ENCODE data around the gene RNU7-1.

Gene RNU7-1

GRCh38 chr12:6957741-6958608 lies 14.4 kb downstream of the RNU7-1 start:
- peaks cover 14 to 41% of the 10 kb centered on the region in 2 donors for H3K4me1 ChIP-seq (ENCODE audit: control insufficient read depth in 1 of 2, insufficient read depth in 2 of 2, low read length in 2 of 2)
- no peaks in the 10 kb centered on the region for H3K9me3 ChIP-seq (ENCODE audit: control insufficient read depth in 1 of 2, low read length in 2 of 2)
- no peaks in the 10 kb centered on the region for H3K36me3 ChIP-seq (ENCODE audit: control insufficient read depth in 1 of 2, insufficient read depth in 2 of 2, low read length in 2 of 2)
- no peaks in the 10 kb centered on the region for H3K27me3 ChIP-seq (ENCODE audit: low read depth, low read length)
- no peak overlapping the region for H3K27ac ChIP-seq (ENCODE audit: low read length)
- H3K4me3 ChIP-seq (ENCODE audit: low read depth in 1 of 2, low read length in 2 of 2), result no peak overlapping the region

- Histone ChIP-seq H3K4me1 (ENCODE audit: control insufficient read depth in 1 of 2, insufficient read depth in 2 of 2, low read length in 2 of 2) (peaks cover 14 to 41% of the 10 kb centered on the region in 2 donors), H3K27ac (ENCODE audit: low read length) (no peak overlapping the region)
Observed at GRCh38 chr12:6958609-6959057, 15.0 kb downstream of the RNU7-1 start.

DNA sequence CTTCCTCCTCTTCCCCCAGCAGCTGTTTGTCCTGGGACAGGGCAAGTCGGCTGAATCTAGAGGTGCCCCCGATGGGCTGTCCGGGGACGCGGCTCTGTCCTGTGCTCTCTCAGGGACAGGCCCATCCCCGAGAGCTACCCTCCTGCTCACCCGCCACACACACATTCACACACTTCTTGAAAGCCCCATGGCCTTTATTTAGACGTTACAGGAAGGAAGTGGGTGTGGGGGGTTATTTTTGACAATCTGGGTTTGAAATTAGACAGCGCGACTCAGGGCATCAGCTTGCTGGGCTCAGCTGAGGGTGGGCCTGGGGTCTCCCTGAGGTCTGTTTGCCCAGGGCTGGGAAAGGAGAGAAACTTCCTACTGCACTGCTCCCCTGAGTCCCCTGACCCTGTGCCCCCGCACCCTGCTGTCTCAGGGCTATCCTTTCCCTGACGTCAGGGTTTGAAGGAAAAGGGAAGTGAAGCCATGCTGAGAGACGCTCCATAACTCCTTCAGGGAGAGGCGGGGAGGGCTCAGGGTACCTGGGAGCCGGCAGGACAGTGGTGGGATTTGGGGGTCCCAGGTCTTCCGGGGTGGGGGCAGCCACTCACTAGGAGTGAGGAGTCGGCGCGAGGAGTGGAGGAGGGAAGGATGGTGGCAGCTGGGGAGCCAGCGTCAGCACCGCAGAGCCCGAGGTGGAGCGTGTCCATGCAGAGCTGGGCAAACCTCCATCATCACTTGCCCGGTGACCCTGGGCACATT lies 15.6 kb downstream of the RNU7-1 start:
- no peaks in the 10 kb centered on the region for H3K9me3 ChIP-seq (ENCODE audit: control insufficient read depth in 1 of 2, low read length in 2 of 2)
- no peaks in the 10 kb centered on the region for H3K27me3 ChIP-seq (ENCODE audit: low read depth, low read length)
- H3K36me3 ChIP-seq (ENCODE audit: control insufficient read depth in 1 of 2, insufficient read depth in 2 of 2, low read length in 2 of 2), result no peaks in the 10 kb centered on the region
- H3K4me1 ChIP-seq (ENCODE audit: control insufficient read depth in 1 of 2, insufficient read depth in 2 of 2, low read length in 2 of 2), result peaks cover 14 to 42% of the 10 kb centered on the region in 2 donors
- H3K27ac ChIP-seq (ENCODE audit: low read length), result no peak overlapping the region
- H3K4me3 ChIP-seq (ENCODE audit: low read depth in 1 of 2, low read length in 2 of 2), result no peak overlapping the region

More at GRCh38 chr12:6958609-6959057, 15.0 kb downstream of the RNU7-1 start:
- Histone ChIP-seq H3K36me3 (ENCODE audit: control insufficient read depth in 1 of 2, insufficient read depth in 2 of 2, low read length in 2 of 2) (no peaks in the 10 kb centered on the region), H3K4me3 (ENCODE audit: low read depth in 1 of 2, low read length in 2 of 2) (no peak overlapping the region), H3K27me3 (ENCODE audit: low read depth, low read length) (no peaks in the 10 kb centered on the region), H3K9me3 (ENCODE audit: control insufficient read depth in 1 of 2, low read length in 2 of 2) (no peaks in the 10 kb centered on the region)

DNA sequence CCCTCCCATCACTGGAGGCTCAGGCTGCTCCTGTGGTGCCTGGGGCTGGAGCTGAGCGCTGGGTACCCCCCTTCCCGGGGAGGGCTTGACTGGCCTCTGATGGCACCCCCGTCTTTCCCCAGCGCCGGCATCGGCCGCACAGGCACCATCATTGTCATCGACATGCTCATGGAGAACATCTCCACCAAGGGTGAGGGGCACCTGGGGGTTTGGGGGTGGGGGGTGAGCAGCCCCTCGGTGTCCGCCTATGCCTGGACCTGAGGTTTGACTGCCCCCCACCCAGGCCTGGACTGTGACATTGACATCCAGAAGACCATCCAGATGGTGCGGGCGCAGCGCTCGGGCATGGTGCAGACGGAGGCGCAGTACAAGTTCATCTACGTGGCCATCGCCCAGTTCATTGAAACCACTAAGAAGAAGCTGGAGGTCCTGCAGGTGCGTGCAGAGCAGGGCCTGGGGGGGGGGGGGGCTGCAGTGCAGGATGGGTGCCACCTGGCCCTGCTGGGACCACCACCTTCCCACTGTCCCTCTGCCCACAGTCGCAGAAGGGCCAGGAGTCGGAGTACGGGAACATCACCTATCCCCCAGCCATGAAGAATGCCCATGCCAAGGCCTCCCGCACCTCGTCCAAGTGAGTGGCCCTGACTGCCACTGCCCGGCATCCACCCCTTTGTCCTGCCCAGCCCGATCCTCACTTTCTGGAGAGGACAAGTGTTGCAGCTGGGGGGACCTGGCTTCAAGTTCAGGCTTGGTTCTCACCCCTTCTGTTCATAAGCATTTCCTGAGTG lies 16.4 kb downstream of the RNU7-1 start:
- Histone ChIP-seq H3K36me3 (ENCODE audit: control insufficient read depth in 1 of 2, insufficient read depth in 2 of 2, low read length in 2 of 2) (peaks cover 0 to 4% of the 10 kb centered on the region in 2 donors), H3K27ac (ENCODE audit: low read length) (no peak overlapping the region), H3K4me1 (ENCODE audit: control insufficient read depth in 1 of 2, insufficient read depth in 2 of 2, low read length in 2 of 2) (peaks cover 14 to 42% of the 10 kb centered on the region in 2 donors), H3K9me3 (ENCODE audit: control insufficient read depth in 1 of 2, low read length in 2 of 2) (no peaks in the 10 kb centered on the region), H3K27me3 (ENCODE audit: low read depth, low read length) (no peaks in the 10 kb centered on the region), H3K4me3 (ENCODE audit: low read depth in 1 of 2, low read length in 2 of 2) (no peak overlapping the region)

DNA sequence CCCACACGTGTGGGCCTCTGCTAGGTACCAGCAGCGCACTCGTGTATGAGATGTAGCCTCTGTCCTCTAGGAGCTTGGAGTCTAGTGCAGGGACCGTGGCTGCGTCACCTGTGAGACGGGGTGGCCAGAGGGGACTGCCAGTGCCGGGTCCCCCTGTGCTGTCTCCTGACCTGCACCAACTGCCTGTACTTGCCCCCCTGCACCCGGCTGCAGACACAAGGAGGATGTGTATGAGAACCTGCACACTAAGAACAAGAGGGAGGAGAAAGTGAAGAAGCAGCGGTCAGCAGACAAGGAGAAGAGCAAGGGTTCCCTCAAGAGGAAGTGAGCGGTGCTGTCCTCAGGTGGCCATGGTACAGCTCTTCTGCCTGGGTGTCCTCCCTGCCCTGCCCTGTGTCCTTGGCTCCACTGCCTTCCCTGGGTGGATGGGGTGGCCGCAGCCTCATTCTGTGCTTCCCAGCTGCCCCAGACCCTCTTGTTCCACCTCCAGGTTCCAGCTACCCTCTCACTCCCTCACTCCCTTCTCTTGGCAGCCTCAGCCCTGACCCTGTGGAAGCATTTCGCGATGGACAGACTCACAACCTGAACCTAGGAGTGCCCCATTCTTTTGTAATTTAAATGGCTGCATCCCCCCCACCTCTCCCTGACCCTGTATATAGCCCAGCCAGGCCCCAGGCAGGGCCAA lies 17.1 kb downstream of the RNU7-1 start:
- no peaks in the 10 kb centered on the region for H3K27me3 ChIP-seq (ENCODE audit: low read depth, low read length)
- no peaks in the 10 kb centered on the region for H3K9me3 ChIP-seq (ENCODE audit: control insufficient read depth in 1 of 2, low read length in 2 of 2)
- peaks cover 14 to 43% of the 10 kb centered on the region in 2 donors for H3K4me1 ChIP-seq (ENCODE audit: control insufficient read depth in 1 of 2, insufficient read depth in 2 of 2, low read length in 2 of 2)
- peak overlapping the region; percentile 81 for H3K27ac ChIP-seq (ENCODE audit: low read length)
- peaks cover 6 to 7% of the 10 kb centered on the region in 2 donors for H3K36me3 ChIP-seq (ENCODE audit: control insufficient read depth in 1 of 2, insufficient read depth in 2 of 2, low read length in 2 of 2)
- H3K4me3 ChIP-seq (ENCODE audit: low read depth in 1 of 2, low read length in 2 of 2), result peak overlapping the region; percentile 21 to 27

GRCh38 chr12:6961278-6961694 lies 17.7 kb downstream of the RNU7-1 start:
- Histone ChIP-seq H3K4me1 (ENCODE audit: control insufficient read depth in 1 of 2, insufficient read depth in 2 of 2, low read length in 2 of 2) (peaks cover 14 to 43% of the 10 kb centered on the region in 2 donors), H3K9me3 (ENCODE audit: control insufficient read depth in 1 of 2, low read length in 2 of 2) (no peaks in the 10 kb centered on the region), H3K4me3 (ENCODE audit: low read depth in 1 of 2, low read length in 2 of 2) (peak overlapping the region; percentile 21 to 27)

GRCh38 chr12:6961695-6962284 lies 18.2 kb downstream of the RNU7-1 start:
- Histone ChIP-seq H3K27ac (ENCODE audit: low read length) (peak overlapping the region; percentile 81), H3K36me3 (ENCODE audit: control insufficient read depth in 1 of 2, insufficient read depth in 2 of 2, low read length in 2 of 2) (peaks cover 16 to 17% of the 10 kb centered on the region in 2 donors), H3K4me3 (ENCODE audit: low read depth in 1 of 2, low read length in 2 of 2) (peak overlapping the region; percentile 21 to 27), H3K27me3 (ENCODE audit: low read depth, low read length) (no peaks in the 10 kb centered on the region), H3K9me3 (ENCODE audit: control insufficient read depth in 1 of 2, low read length in 2 of 2) (no peaks in the 10 kb centered on the region), H3K4me1 (ENCODE audit: control insufficient read depth in 1 of 2, insufficient read depth in 2 of 2, low read length in 2 of 2) (peaks cover 14 to 43% of the 10 kb centered on the region in 2 donors)

More at GRCh38 chr12:6961278-6961694, 17.7 kb downstream of the RNU7-1 start:
- H3K27ac ChIP-seq (ENCODE audit: low read length), result peak overlapping the region; percentile 81
- peaks cover 12% of the 10 kb centered on the region in 2 donors for H3K36me3 ChIP-seq (ENCODE audit: control insufficient read depth in 1 of 2, insufficient read depth in 2 of 2, low read length in 2 of 2)
- H3K27me3 ChIP-seq (ENCODE audit: low read depth, low read length), result no peaks in the 10 kb centered on the region

GRCh38 chr12:6962285-6963015 lies 18.8 kb downstream of the RNU7-1 start:
- Histone ChIP-seq H3K27ac (ENCODE audit: low read length) (peak overlapping the region; percentile 81), H3K4me3 (ENCODE audit: low read depth in 1 of 2, low read length in 2 of 2) (peak overlapping the region in 1 of 2 donors; percentile 21), H3K4me1 (ENCODE audit: control insufficient read depth in 1 of 2, insufficient read depth in 2 of 2, low read length in 2 of 2) (peaks cover 14 to 43% of the 10 kb centered on the region in 2 donors), H3K27me3 (ENCODE audit: low read depth, low read length) (no peaks in the 10 kb centered on the region), H3K36me3 (ENCODE audit: control insufficient read depth in 1 of 2, insufficient read depth in 2 of 2, low read length in 2 of 2) (peaks cover 22 to 24% of the 10 kb centered on the region in 2 donors), H3K9me3 (ENCODE audit: control insufficient read depth in 1 of 2, low read length in 2 of 2) (no peaks in the 10 kb centered on the region)

GRCh38 chr12:6963016-6963731 lies 19.6 kb downstream of the RNU7-1 start:
- peaks cover 30 to 31% of the 10 kb centered on the region in 2 donors for H3K36me3 ChIP-seq (ENCODE audit: control insufficient read depth in 1 of 2, insufficient read depth in 2 of 2, low read length in 2 of 2)
- no peaks in the 10 kb centered on the region for H3K9me3 ChIP-seq (ENCODE audit: control insufficient read depth in 1 of 2, low read length in 2 of 2)
- H3K4me1 ChIP-seq (ENCODE audit: control insufficient read depth in 1 of 2, insufficient read depth in 2 of 2, low read length in 2 of 2), result peaks cover 14 to 37% of the 10 kb centered on the region in 2 donors
- peak overlapping the region; percentile 84 for H3K27ac ChIP-seq (ENCODE audit: low read length)
- H3K4me3 ChIP-seq (ENCODE audit: low read depth in 1 of 2, low read length in 2 of 2), result peak overlapping the region in 1 of 2 donors; percentile 21
- H3K27me3 ChIP-seq (ENCODE audit: low read depth, low read length), result no peaks in the 10 kb centered on the region
